Hepatocyte (in vitro differentiated cells): Measurements from ENCODE around the gene STK11IP. TPM values are rescaled to one million over a fixed set of nuclear protein-coding genes. Genes with fewer than 3 reads are reported as not detected.

ENCODE experiments used
- DNase-seq: peaks from one replicate; pipeline ENCODE4 v3.0.0-alpha.2; 2016; ENCODE audit warnings: low spot score
- H2AFZ ChIP-seq: fragments of 200-600 bp; sonication (generic); 2 replicates; pipeline ENCODE4 v1.6.0; 2016; ENCODE audit warnings: antibody characterized with exemption, mild to moderate bottlenecking
- H3K27ac ChIP-seq: fragments of 200-600 bp; sonication (generic); 2 replicates; pipeline ENCODE4 v1.5.1; 2016; ENCODE audit warnings: mild to moderate bottlenecking
- H3K27me3 ChIP-seq: fragments of 200-600 bp; sonication (generic); 2 replicates; pipeline ENCODE4 v1.6.1; 2016
- H3K36me3 ChIP-seq: fragments of 200-600 bp; sonication (generic); replicated peaks from 2 replicates; pipeline ENCODE4 v1.5.1; 2016; ENCODE audit warnings: low read depth; ENCODE audit not compliant: insufficient read depth
- H3K4me1 ChIP-seq: fragments of 200-600 bp; sonication (generic); 2 replicates; pipeline ENCODE4 v1.5.1; 2016; ENCODE audit warnings: mild to moderate bottlenecking, moderate library complexity; ENCODE audit not compliant: insufficient read depth
- H3K4me2 ChIP-seq: fragments of 200-600 bp; sonication (generic); 2 replicates; pipeline ENCODE4 v1.6.0; 2016
- H3K4me3 ChIP-seq: fragments of 200-600 bp; sonication (generic); 2 replicates; pipeline ENCODE4 v1.5.1; 2016; ENCODE audit warnings: mild to moderate bottlenecking
- H3K79me2 ChIP-seq: fragments of 200-600 bp; sonication (generic); 2 replicates; pipeline ENCODE4 v1.6.0; 2017; ENCODE audit warnings: mild to moderate bottlenecking
- H3K9me2 ChIP-seq: fragments of 200-600 bp; sonication (generic); replicated peaks from 2 replicates; pipeline ENCODE4 v1.6.0; 2017; ENCODE audit warnings: mild to moderate bottlenecking; ENCODE audit not compliant: insufficient read depth
- H3K9me3 ChIP-seq: fragments of 200-600 bp; sonication (generic); 2 replicates; pipeline ENCODE4 v1.5.1; 2016; ENCODE audit warnings: low read depth, mild to moderate bottlenecking
- H4K20me1 ChIP-seq: fragments of 200-600 bp; sonication (generic); 2 replicates; pipeline ENCODE4 v1.6.0; 2016; ENCODE audit warnings: mild to moderate bottlenecking; ENCODE audit not compliant: insufficient read depth, poor library complexity, severe bottlenecking
- EZH2 ChIP-seq: fragments of 200-600 bp; sonication (generic); IDR thresholded peaks from 2 replicates; pipeline ENCODE4 v1.6.1; 2016; ENCODE audit warnings: antibody characterized with exemption, mild to moderate bottlenecking, borderline replicate concordance
- EZH2phosphoT487 ChIP-seq: fragments of 200-600 bp; sonication (generic); IDR thresholded peaks from one replicate; pipeline ENCODE4 v1.6.1; 2018; ENCODE audit warnings: antibody characterized with exemption, mild to moderate bottlenecking, low read depth, moderate library complexity; ENCODE audit not compliant: unreplicated experiment, severe bottlenecking
- WGBS: methylation state at CpG from one replicate; pipeline ENCODE4 v1.1.6; 2016; ENCODE audit warnings: low lambda C conversion rate; ENCODE audit errors: missing lambda C conversion rate; 5-methylcytosine and 5-hydroxymethylcytosine counted together
- polyA plus RNA-seq: library from polyadenylated mRNA; unstranded; fragments of >200 nt; fragmentation: Nextera tagmentation; extraction: Ambion mirVana; gene quantifications from 2 replicates; pipeline ENCODE4 v1.2.1, GENCODE V29; 2016
- total RNA-seq: library from RNA; depleted of rRNA; stranded (reverse); fragments of >200 nt; gene quantifications from 2 replicates; pipeline ENCODE4 v1.2.3, GENCODE V29; 2014
- TF ChIP-seq, protein P1 (sequence below): fragments of 200-600 bp; sonication (generic); IDR thresholded peaks from 2 replicates; pipeline ENCODE4 v1.5.1; 2016; ENCODE audit warnings: antibody characterized with exemption, mild to moderate bottlenecking; ENCODE audit not compliant: poor library complexity

Gene STK11IP
- total and polyA plus RNA-seq, 2 experiments from 2014 or later = 16.7 to 17.6 TPM

DNA sequence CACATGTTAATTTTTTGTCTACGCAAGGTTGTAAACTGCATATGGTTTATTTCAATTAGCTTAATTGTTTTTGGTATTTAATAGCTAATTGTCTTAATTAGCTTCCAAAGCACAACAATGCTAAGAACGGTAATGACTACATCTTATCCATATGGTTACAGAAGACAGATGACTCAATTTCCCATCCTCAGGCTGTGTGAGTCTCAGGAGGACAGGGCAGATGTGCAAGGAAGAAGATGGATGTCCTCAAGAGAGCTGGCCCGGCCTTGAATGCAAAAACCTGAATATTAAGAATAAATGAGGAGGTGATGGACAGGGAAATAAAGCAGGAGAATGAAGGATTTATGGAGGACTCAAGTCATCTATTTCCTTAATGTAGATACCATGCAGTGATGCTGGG, 61.2 kb downstream of the STK11IP start:
- Histone ChIP-seq H3K4me3 (no peak overlapping the region), H3K36me3 (no peaks in the 10 kb centered on the region), H2AFZ (no peak overlapping the region), H4K20me1 (no peaks in the 10 kb centered on the region), H3K27me3 (no peaks in the 10 kb centered on the region), H3K4me2 (no peak overlapping the region), H3K27ac (no peak overlapping the region), H3K9me3 (no peaks in the 10 kb centered on the region), H3K4me1 (peaks cover 9% of the 10 kb centered on the region), H3K9me2 (no peaks in the 10 kb centered on the region), H3K79me2 (no peaks in the 10 kb centered on the region)
- no peak for DNase-seq
- TF ChIP-seq EZH2 (no peak), EZH2phosphoT487 (no peak)
- TF ChIP-seq, protein P1, sequence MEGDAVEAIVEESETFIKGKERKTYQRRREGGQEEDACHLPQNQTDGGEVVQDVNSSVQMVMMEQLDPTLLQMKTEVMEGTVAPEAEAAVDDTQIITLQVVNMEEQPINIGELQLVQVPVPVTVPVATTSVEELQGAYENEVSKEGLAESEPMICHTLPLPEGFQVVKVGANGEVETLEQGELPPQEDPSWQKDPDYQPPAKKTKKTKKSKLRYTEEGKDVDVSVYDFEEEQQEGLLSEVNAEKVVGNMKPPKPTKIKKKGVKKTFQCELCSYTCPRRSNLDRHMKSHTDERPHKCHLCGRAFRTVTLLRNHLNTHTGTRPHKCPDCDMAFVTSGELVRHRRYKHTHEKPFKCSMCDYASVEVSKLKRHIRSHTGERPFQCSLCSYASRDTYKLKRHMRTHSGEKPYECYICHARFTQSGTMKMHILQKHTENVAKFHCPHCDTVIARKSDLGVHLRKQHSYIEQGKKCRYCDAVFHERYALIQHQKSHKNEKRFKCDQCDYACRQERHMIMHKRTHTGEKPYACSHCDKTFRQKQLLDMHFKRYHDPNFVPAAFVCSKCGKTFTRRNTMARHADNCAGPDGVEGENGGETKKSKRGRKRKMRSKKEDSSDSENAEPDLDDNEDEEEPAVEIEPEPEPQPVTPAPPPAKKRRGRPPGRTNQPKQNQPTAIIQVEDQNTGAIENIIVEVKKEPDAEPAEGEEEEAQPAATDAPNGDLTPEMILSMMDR = no peak
- WGBS = 87% methylated on average over 3 of the region's 3 CpGs

- 34% methylated on average over 7 of the region's 7 CpGs for WGBS
- Histone ChIP-seq H3K9me3 (no peaks in the 10 kb centered on the region), H2AFZ (no peak overlapping the region), H3K9me2 (no peaks in the 10 kb centered on the region), H3K79me2 (no peaks in the 10 kb centered on the region), H3K4me3 (no peak overlapping the region), H3K4me1 (peaks cover 9% of the 10 kb centered on the region), H3K27me3 (no peaks in the 10 kb centered on the region), H3K4me2 (peak overlapping the region; percentile 34), H3K27ac (peak overlapping the region; percentile 82), H3K36me3 (no peaks in the 10 kb centered on the region), H4K20me1 (no peaks in the 10 kb centered on the region)
- DNase-seq = peak; percentile 37
- TF ChIP-seq EZH2phosphoT487 = no peak
- no peak for TF ChIP-seq EZH2
- TF ChIP-seq, protein P1 = no peak
Measured at GRCh38 chr2:219661197-219661954, 63.7 kb downstream of the STK11IP start.

GRCh38 chr2:219661955-219662395, 64.3 kb downstream of the STK11IP start:
- Histone ChIP-seq H3K4me2 (peak overlapping the region; percentile 34), H3K4me3 (no peak overlapping the region), H3K4me1 (peaks cover 9% of the 10 kb centered on the region), H3K27me3 (no peaks in the 10 kb centered on the region), H2AFZ (no peak overlapping the region), H3K36me3 (no peaks in the 10 kb centered on the region), H3K9me3 (no peaks in the 10 kb centered on the region), H4K20me1 (no peaks in the 10 kb centered on the region), H3K27ac (peak overlapping the region; percentile 82), H3K79me2 (no peaks in the 10 kb centered on the region), H3K9me2 (no peaks in the 10 kb centered on the region)
- TF ChIP-seq EZH2phosphoT487 = no peak
- no peak for TF ChIP-seq EZH2
- TF ChIP-seq, protein P1 = no peak
- peak; percentile 46 for DNase-seq
- 68% methylated on average over 1 of the region's 1 CpG for WGBS
